Hematopoietic multipotent progenitor cell (in vitro differentiated cells): Measurements from ENCODE around the gene OXSR1. TPM values are rescaled to one million over a fixed set of nuclear protein-coding genes. Genes with fewer than 3 reads are reported as not detected.
"Not testable (repeated sequence)": the region's sequence is repeated elsewhere in the genome, so short reads cannot be mapped to it uniquely, and the experiment has no call there.

Experiments
- DNase-seq, 3 donors: peaks; one replicate each; pipeline ENCODE4 v3.0.0-alpha.2; 2011 to 2015; ENCODE audit warnings: low read depth in 2 of 3, low spot score in 2 of 3
- total RNA-seq: library from RNA; depleted of rRNA; stranded (reverse); fragments of >200 nt; gene quantifications from one replicate; pipeline ENCODE4 v1.2.3, GENCODE V29; 2012

Gene OXSR1
- total RNA-seq, 1 donor = 15.1 TPM

DNA sequence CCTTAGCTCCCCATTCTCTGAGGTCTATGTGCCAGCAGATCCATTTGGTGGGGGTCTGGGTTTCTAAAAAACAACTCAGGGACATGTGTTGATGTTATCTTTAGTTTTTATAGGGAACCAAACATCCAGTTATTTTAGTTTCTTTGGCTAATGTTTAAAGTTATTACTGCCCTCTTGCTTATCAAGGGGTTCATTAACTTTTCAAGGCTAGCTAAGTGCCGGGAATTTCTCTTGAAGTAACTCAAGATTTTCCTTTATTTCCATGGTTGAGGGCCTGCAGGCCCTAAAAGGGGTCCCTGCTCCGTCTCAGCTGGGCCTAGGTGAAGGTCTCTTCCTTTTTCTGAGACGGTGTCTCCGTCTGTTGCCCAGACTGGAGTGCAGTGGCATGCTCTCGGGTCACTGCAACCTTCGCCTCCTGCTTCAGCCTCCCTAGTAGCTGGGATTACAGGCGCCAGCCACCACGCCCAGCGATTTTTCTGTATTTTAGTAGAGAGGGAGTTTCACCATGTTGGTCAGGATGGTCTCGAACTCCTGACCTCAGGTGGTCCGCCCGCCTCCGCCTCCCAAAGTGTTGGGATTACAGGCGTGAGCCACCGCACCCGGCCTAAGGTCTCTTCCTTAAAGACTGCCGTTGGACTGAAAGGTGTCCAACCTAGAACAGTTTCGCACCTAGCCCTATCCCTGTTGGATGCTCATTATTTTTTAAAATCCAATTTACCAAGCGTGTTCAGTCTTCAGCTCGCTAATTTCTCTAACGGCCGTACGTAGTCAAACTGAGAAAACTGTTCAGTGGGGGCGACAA, 1.3 kb upstream of the OXSR1 start:
- no peak for DNase-seq

DNA sequence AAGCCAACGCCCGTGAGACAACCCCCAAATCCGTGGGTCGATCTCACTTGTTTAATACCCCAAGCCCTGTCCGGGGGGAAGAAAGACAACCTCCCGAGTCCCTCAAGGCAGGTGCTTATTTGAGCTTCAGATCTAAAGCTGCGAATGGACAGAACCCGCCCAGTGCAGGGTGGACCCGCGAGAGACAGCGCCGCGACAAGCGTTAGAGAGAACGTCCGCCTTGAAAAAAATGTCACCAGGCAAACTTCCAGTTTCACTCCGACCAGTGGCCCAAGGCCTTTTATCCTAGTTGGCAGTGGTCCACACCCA, 740 bp upstream of the OXSR1 start:
- no peak for DNase-seq

DNA sequence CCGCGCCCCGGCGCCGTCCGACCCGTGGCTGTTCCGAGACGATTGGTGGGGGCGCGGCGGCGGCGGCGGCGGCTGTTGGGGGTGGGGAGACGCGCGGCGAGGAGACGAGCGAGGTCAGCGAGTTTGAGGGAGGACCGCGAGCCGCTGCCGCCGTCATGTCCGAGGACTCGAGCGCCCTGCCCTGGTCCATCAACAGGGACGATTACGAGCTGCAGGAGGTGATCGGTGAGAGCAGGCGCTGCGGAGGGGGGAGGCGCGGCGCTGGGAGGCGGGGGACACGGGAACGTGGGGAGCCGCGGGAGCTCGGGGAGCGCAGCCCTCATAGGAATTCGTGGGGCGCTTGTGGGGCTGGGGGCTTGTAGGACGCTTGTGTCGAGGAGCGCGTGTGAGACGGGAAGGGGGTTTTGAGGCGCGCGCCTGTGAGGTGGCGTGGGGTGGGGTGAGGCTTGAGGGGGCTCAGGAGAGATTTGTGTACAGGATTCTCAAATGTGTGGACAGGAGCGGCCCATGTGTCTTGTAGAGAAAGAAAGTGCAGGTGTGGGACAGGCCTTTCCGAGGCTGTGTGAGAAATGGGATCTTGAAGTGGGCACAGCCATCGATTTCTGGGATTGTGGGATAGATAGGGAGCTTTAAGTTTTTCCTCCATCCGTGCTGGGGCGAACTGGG, 518 bp downstream of the OXSR1 start:
- DNase-seq = peak in 2 of 3 donors; percentile 35 to 36

DNA sequence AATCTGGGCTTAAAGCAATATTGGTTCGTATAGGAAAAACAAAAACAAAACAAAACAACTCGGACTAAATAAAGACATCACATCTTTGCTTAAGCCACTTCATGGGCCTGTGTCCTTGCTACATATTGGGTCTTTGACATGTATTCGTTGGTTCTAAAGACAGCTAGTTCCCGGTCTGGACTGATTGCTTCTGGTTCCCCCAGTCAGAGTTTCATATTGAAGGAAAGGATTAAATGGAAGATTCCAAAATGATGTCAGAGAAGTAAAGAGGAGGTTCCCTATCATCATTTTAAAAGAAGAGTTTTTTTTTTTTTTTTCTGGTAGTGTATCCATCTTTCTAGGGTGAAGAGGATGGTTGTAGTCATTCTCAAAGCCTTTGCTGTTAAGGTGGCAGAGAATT, 2.3 kb downstream of the OXSR1 start:
- no peak for DNase-seq

DNA sequence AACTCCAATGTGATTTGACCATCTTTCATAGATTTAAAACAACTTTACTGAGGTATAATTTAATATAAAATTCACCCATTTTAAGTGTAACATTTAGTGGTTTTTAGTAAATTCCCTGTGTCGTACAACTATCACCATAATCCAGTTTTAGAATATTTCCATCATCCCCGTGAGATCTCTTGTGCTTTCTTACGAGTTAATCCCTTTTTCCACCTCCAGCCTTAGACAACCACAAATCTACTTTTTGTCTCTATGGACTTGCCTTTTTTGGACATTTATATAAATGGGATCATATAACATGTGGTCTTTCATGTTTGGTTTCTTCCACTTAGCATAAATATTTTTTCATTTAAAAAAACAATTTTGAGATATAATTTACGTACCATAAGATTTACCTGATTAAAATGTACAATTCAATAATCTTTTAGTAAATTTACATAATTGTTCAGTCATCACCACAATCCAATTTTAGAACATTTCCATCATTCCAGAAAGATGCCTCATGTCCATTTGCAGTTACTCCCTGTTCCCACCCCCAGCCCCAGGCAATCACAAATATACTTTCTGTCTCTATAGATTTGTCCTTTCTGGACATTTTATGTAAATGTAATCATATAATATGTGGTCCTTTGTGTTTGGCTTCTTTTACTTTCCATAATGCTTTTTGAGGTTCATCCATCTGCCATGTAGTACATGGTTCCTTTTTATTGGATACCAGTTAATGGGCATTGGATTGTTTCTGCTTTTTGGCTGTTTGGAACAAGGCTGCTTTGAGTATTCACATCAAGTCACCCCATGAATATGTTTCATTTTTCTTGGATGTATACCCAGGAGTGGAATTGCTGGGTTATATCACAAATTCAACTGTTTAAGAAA, 3.1 kb downstream of the OXSR1 start:
- no peak for DNase-seq

DNA sequence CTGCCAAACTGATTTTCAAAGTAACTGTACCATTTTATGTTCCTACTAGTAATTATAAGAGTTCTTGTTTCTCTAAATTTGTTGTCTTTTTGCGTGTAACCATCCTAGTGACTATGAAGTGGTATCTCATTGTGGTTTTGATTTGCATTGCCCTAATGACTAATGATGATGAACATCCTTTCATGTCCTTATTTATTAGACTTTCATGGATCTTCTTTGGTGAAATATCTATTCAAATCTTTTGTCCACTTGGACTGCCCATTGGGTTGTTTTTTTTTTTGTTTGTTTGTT, 3.6 kb downstream of the OXSR1 start:
- no peak for DNase-seq

DNA sequence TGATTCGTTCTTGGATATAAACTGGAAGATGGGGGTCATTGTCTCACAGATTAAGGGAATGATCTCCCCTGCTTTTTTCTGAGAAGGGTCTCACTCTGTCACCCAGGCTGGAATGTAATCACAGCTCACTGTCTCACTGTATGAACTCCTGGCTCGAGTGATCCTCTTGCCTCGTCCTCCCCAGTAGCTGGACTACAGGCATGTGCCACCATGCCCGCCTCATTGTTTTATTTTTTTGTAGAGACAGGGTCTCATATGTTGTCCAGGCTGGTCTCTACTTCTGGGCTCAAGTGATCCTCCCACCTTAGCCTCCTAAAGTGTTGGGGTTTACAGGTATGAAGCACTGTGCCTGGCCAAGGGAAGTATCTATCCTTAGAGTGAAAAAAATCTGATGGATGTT, 5.4 kb downstream of the OXSR1 start:
- no peak for DNase-seq

DNA sequence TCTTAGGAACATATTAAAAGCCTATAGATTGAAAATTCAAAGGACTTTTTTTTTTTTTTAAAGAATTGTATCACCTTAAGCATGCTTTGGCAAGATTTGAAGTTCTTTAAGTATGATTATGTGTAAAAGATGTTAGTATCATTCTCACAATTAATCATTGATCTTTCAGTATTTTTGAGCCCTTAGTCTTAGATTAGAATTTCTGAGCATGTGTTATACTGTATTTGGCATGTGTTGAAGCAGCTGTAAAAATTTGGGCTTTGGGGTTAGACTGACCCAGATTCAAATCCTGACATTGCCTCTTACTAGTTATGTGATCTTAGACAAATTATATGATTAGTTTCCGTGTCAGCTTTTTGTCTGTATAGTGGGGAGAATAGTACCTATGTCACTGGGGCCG, 6.3 kb downstream of the OXSR1 start:
- no peak for DNase-seq

DNA sequence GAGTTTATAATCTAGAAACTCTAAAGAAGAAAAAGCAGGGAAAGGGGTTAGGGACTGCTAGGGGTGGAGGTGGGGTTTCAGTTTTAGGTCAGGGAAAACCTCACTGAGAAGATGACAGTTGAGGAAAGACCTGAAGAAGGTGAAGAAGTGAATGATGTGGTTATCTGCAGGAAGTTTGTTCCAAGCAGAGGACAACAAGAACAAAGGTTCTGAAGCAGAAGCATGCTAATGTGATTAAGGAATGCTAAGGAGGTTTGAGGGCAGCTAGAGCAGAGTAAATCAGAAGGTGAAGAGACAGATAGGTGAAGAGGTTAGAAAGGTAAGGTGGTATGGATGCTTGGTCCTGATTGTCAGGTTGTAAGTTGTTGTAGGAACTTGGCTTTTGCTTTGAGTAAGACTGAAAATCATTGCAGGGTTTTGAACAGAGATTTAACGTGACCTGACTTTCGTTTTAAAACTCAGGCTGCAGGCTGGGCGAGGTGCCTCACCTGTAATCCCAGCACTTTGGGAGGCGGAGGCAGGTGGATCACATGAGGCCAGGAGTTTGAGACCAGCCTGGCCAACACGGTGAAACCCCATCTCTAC, 8.6 kb downstream of the OXSR1 start:
- DNase-seq = no peak

DNA sequence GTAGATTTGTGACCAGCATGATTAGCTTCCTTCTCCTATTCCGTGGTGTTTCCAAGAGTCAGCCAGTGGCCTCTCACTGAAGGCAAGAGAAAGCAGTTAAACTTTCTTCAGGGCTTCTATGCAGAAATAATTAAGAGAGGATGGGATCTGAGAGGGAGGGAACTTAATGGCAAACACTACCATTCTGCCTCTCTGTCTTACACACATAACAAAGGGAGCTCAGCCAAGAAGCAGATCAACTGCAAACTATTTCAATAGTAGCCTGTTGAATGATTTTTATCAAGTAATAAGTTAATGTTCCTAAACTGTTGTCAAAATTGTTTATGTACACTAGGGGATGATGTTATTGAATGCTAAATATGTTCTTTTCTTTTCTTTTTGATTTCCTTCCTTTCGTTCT, 11.8 kb downstream of the OXSR1 start:
- no peak for DNase-seq

DNA sequence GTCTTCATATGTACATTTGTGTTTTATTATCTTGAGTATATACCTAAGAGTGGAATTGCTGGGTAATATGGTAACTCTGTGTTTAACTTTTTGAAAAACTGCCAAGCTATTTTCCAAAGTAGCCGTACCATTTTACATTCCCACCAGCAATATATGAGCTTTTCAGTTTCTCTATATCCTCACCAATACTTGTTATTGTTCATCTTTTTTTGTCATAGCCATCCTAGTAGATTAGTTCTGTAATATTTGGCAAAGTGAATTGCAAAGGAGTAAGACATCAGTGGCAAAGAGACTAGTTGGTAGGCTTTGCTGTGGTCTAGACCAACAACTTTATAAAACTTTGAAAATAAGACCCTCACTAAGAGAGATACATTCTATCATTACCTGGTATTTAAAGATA, 21.4 kb downstream of the OXSR1 start:
- DNase-seq = no peak

DNA sequence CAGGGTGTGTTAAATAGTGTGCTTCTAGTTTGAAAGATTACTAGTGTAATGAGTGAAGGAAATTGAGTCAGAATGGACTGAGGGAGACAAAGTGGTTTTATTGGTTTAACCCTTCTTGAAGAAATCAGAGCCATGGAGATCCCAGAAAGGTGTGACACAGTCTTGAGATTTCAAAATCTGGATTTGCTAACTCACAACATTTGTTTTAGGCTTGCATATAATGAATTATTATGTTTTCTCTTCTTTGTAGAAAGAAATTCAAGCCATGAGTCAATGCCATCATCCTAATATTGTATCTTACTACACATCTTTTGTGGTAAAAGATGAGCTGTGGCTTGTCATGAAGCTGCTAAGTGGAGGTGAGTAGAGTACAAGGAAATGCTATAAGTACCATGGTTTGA, 25.1 kb downstream of the OXSR1 start:
- no peak for DNase-seq

DNA sequence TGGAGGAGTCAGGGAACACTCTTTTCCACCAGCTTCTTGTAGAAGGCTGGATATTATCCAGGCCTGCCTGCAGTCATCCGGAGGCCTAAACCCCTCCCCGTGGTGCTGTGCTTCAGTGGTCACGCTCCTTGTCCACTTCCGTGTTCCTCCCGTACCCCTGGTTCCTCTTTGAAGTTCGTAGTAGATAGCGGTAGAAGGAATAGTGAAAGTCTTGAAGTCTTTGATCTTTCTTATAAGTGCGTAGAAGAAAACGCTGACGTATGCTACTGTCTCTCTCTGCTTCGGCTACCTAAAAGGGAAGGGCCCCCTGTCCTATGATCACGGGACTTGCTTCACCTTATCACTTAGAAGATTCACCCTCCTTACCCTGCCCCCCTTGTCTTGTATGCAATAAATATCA, 37.6 kb downstream of the OXSR1 start:
- DNase-seq = not testable (repeated sequence)

DNA sequence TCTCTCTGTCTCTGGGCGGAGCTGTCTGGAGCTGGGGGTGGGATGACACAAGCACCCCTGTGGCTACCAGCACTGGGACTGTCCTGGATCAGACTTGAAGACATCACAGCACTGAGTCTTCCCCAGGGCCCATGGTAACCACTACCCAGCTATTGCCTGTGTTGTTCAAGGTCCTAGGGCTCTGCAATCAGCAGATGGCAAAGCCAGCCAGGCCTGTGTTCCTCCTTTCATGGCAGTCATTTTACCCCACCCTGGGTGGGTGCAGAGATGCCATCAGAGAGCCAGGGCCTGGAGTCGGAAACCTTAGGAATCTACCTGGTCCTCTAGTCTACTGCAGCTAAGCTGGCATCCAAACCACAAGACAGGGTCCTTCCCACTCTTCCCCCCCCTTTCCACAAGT, 38.4 kb downstream of the OXSR1 start:
- DNase-seq = no peak

DNA sequence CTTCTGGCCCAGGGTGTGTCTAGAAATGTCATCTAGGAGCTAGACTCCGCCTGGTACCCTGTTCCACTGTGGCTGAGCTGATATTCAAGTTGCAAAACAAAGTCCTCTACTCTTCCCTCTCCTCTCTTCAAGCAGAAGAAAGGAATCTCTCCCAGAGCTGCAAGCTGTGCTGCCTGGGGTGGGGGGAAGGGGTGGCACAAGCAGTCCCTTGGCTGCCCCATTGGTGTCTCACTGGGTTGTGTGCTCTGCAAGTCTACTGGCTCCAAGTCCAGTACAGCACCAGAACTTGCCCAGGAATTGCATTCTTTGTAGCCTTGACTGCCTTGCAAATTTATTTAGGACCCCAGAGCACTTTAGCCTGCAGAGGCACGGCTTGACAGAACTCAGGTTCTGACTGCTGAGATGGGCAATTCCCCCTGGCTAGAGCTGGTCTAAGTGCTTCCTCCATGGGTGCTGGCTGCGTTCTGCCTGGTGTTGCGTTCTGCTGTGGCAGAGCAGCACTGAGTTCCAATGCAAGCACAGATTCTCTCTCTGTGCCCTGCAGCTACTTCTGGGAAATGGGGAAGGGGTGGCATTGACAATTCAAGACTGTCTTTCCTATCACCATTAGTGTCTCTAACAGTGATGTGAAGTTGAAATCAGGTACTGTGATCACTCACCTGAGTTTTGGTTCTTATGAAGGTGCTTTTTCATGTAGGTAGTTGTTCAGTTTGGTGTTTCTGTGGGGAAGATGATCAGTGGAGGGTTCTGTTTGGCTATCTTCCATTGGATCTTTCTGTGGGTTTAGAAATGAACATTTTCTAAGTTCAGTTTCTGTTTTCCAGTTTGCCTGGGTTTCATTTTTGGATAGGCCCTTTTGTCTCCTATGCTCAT, 39.5 kb downstream of the OXSR1 start:
- DNase-seq = no peak

DNA sequence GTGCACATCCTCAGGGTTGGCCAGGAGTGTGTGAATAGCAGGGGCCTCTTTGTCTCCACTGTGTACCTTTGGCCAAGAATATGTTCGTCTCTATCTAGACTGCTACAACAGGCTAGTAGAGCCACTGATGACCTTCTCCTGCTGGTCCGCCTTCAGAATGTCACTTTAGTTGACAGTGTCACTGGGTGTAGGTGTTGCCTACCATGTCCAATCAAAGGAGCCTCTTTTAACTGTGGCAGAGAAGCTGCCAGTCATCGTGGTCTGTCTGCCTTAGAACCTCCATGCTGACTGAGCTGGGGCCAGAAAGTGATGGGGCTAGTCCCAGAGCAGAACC, 40.1 kb downstream of the OXSR1 start:
- peak in 1 of 3 donors; percentile 9 for DNase-seq

DNA sequence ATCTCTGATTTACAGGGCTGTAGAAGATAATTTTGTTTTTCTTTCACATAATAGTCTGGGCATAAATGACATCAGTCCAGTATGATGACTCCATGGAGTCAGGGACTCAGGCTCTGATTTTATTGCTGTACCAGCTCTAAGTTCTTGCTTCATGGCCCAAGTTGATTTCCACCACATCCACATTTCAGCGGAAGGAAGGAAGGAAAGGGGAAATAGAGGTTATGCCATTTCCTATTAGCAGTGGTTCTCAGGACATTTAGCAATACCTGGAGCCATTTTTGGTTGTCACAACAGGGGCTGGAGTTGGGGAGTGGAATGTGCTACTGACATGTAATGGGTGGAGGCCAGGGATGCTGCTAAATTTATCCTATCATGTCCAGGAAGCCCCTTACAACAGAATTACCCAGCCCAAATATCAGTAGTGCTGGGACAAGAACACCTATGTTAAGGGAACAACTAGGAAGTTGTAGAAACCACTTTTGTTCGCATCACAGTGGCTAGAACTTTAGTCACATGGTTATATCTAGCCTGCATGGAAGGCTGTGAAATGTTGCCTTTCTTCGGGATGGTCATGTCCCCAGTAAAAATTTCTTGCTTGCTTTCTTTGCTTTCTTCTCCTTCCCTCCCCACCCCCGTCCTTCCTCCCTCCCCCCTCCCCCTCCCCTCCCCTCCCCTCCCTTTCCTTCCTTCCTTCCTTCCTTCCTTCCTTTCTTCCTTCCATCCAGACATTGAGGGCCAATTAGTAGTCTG, 42.1 kb downstream of the OXSR1 start:
- no peak for DNase-seq

DNA sequence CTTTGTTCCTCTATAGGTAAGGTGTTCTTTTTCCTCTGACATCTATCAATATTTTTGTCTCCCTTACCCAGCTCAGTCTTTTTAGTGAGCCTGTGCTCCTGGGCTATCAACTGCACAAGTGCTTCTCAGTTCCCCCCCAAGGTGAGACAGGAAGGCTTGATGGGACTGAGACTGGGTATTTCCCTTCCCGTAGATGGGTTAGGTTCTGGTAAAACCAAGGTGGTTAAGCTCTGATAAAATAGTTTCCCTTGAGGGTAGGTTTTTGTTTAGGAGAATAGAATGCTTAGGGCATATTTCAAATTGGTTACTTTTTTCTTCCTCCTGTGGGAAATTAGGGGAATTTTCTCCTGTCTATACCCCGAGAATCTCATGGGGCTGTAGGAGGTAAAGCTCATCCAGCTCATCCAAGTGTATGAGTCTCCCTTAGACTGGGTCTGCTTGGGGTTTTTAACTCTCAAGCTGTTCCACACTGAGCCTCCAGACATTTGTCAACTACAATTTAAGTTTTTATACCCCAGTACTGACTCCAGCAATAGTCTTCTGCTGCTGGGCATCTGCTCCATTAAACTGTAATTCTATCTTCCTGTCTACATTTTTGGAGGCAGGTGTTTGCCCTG, 44.9 kb downstream of the OXSR1 start:
- DNase-seq = no peak

DNA sequence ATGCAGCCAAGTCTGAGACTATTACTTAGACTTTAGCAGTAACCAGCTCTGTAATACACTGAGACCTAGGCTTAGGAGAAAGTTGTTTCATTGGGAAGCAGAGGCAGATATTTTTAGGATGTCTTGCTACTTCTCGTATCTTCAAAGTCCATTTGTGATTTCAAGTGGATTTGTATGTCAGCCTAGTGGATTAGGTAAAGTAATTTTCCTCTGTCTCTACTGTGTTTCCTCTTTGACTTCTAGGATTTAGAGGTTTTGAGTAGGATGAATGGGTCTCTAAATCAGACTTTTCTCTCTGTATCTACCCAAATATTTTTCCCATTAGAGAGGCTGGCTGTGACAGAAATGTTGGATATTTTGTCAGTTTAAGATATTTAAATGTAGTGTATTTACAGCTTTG, 46.8 kb downstream of the OXSR1 start:
- DNase-seq = no peak

DNA sequence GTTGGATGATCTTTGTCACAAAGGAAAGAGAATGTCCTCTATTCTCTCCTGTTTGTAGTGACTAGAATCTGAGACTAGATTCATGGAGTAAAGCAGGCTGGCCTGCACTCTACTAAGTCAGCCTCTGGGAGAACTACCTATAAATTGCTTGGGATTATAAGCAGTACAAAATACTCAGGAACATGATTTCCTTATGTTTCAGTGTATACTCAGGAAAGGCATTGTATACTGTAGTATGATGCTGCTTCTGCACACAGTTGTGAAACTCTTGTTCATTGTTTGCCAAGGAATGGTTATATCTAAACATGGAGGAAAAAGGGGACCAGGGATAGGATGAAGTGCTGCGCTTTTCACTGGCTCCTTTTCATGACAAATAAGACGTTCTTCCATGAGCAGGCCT, 49.2 kb downstream of the OXSR1 start:
- no peak for DNase-seq
